OCI-LY7 (cell line): ENCODE results near the gene ZDHHC4. TPM values are rescaled to one million over a fixed set of nuclear protein-coding genes. Genes with fewer than 3 reads are reported as not detected.
"Not testable (repeated sequence)": the region's sequence is repeated elsewhere in the genome, so short reads cannot be mapped to it uniquely, and the experiment has no call there.

ENCODE experiments used
- BruUV-seq: library from RNA; stranded (reverse); fragments of 400-500 nt; replicated peaks from 2 replicates; lab custom pipeline; 2021; lab: Mats Ljungman, UMichigan
- CTCF ChIA-PET: fragments of 300-600 bp; sonication (Branson Sonifier 250); formaldehyde crosslinking; loops from one replicate; lab custom pipeline; 2022; ENCODE audit warnings: antibody characterized with exemption; ENCODE audit not compliant: unreplicated experiment; lab: Charles Lee
- POLR2A ChIA-PET: fragments of 300-600 bp; sonication (Branson Sonifier 250); formaldehyde crosslinking; loops from one replicate; lab custom pipeline; 2022; ENCODE audit warnings: antibody characterized with exemption; lab: Charles Lee
- DNase-seq: peaks from one replicate; pipeline ENCODE4 v3.0.0-alpha.2; 2015; ENCODE audit warnings: low spot score
- H2AFZ ChIP-seq: fragments of 200-600 bp; sonication (generic), shearing (Covaris generic); 2 replicates; pipeline ENCODE4 v1.6.1; 2014; ENCODE audit warnings: mild to moderate bottlenecking, antibody characterized with exemption, low read length, moderate library complexity
- H3K27ac ChIP-seq: fragments of 200-600 bp; sonication (generic); 2 replicates; pipeline ENCODE4 v1.5.1; 2014; ENCODE audit warnings: mixed run types, low read depth, mild to moderate bottlenecking, moderate library complexity, low read length, inconsistent platforms; ENCODE audit not compliant: poor library complexity, severe bottlenecking
- H3K36me3 ChIP-seq: fragments of 200-600 bp; sonication (generic); 2 replicates; pipeline ENCODE4 v1.6.1; 2014; ENCODE audit warnings: mild to moderate bottlenecking, antibody characterized with exemption, low read length, moderate library complexity, mixed read lengths; ENCODE audit not compliant: insufficient read depth
- H3K4me1 ChIP-seq: fragments of 200-600 bp; sonication (generic); 2 replicates; pipeline ENCODE4 v1.5.1; 2014; ENCODE audit warnings: mild to moderate bottlenecking, low read length; ENCODE audit not compliant: insufficient read depth, poor library complexity, severe bottlenecking
- H3K4me2 ChIP-seq: fragments of 200-600 bp; sonication (generic); 2 replicates; pipeline ENCODE4 v1.6.1; 2014; ENCODE audit warnings: mild to moderate bottlenecking, low read length
- H3K4me3 ChIP-seq: fragments of 200-600 bp; sonication (generic); 2 replicates; pipeline ENCODE4 v1.5.1; 2014; ENCODE audit warnings: mild to moderate bottlenecking, low read depth, low read length; ENCODE audit not compliant: poor library complexity, severe bottlenecking
- H3K79me2 ChIP-seq: fragments of 200-600 bp; sonication (generic); 2 replicates; pipeline ENCODE4 v1.6.1; 2016; ENCODE audit warnings: low read depth, mild to moderate bottlenecking, low read length, moderate library complexity, mixed read lengths; ENCODE audit not compliant: insufficient read depth
- H3K9me2 ChIP-seq: fragments of 200-600 bp; sonication (generic); 2 replicates; pipeline ENCODE4 v1.6.1; 2016; ENCODE audit warnings: mild to moderate bottlenecking, low read length, mixed read lengths; ENCODE audit not compliant: insufficient read depth
- H3K9me3 ChIP-seq: fragments of 200-600 bp; sonication (generic); 2 replicates; pipeline ENCODE4 v1.6.1; 2014; ENCODE audit warnings: mild to moderate bottlenecking, mixed run types, low read length, mixed read lengths
- H4K20me1 ChIP-seq: fragments of 200-600 bp; sonication (generic); 2 replicates; pipeline ENCODE4 v1.6.1; 2014; ENCODE audit warnings: mild to moderate bottlenecking, antibody characterized with exemption, low read length, moderate library complexity, mixed read lengths; ENCODE audit not compliant: insufficient read depth
- EZH2phosphoT487 ChIP-seq: fragments of 200-600 bp; sonication (generic); IDR thresholded peaks from 2 replicates; pipeline ENCODE4 v1.6.1; 2018; ENCODE audit warnings: low read depth, borderline replicate concordance, mild to moderate bottlenecking, mixed run types, antibody characterized with exemption, low read length, moderate library complexity, mixed read lengths
- intact Hi-C: fragments of 100-400 bp; cut with micrococcal nuclease; formaldehyde crosslinking; loops from one replicate; pipeline ENCODE4 v1.10.0; 2022; ENCODE audit not compliant: unreplicated experiment
- total RNA-seq, 2 experiments: library from RNA; depleted of rRNA in 1 of 2; stranded (reverse); fragments of >200 nt in 1 of 2; shearing (Covaris generic) in 1 of 2; gene quantifications; 2 replicates each; pipeline ENCODE4 v1.2.3, GENCODE V29; 2014 to 2022
- TF ChIP-seq, protein P1 (sequence below): fragments of 200-600 bp; sonication (generic); conservative IDR thresholded peaks from 2 replicates; pipeline ENCODE4 v1.5.1; 2014; ENCODE audit warnings: mild to moderate bottlenecking, antibody characterized with exemption, low read length, moderate library complexity, mixed read lengths

ZDHHC4 gene
- total RNA-seq, 2 experiments from 2014 or later = 76.4 to 92.7 TPM

DNA sequence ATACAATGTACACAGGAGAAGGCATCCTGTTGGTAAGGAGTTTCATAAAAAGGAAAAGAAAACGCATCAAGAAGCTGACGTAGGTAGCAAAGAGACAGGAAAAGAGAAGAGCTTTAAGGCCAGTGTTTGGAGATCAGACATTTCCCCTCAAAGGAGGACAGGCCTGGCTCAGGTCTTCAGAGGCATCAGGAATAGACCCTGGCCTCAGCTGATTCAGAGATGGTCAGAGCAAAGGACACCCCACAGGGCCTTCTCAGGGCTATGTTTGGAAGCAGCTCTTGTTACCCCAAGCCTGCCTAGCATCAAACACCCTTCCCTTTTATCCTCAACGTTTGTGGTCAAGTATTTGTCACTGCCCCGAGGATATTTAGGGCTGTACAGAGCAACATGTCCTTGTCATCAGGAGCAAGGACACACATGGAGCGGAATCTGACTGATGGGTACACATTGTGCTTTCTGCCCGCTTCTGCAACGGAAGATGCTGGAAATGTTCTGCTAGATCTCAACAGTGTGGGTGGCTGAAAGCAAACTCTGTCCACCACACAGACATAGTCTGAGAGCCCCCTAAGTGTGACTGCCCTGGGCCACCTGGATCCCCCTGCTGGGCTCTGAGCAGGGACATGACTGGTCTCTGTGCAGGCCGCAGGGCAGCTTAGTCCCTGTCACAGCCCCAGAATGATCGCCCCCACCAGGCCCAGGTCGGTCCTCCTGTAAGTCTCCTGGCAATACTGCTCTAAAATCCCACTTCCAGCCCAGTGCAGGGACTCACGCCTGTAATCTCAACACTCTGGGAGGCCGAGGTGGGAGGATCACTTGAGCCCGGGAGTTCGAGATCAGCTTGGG lies 1.0 kb upstream of the ZDHHC4 start:
- POLR2A ChIA-PET = interaction anchor here (0.5 to 2.0 kb wide), 8 partner anchors 14 to 240 kb away, joined by 3 to 8 read pairs (median 5); partner anchors contain the start of gene INTS15
- TSS peak; percentile 86 for BruUV-seq

DNA sequence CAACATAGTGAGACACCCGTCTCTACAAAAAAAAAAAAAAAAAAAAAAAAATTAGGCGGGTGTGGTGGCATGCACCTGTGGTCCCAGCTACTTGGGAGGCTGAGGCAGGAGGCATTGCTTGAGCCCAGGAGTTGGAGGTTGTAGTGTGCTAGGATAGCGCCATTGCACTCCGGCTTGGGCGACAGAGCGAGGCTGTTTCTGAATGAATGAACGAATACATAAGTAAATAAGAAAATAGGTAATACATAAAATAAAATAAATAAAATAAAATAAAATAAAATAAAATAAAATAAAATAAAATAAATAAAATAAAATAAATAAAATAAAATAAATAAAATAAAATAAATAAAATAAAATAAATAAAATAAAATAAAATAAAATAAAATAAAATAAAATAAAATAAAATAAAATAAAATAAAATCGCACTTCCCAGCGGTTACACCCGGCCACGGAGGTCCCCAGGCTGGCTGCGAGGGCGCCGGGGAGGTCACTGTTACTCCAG lies 336 bp upstream of the ZDHHC4 start:
- intact Hi-C loops = loop anchor here (1.0 kb wide), 1 partner anchor 13 kb away; the partner anchor contains the start of gene INTS15
- H2AFZ ChIP-seq, H3K9me3 ChIP-seq, H3K36me3 ChIP-seq, BruUV-seq, H3K9me2 ChIP-seq, CTCF ChIA-PET, H4K20me1 ChIP-seq: not testable (repeated sequence)
- Histone ChIP-seq H3K79me2 (peaks cover 25% of the 10 kb centered on the region; the same call in 1 of the 2 replicates), H3K27ac (peak overlapping the region; percentile 79), H3K4me1 (peaks cover 67% of the 10 kb centered on the region), H3K4me3 (peak overlapping the region; percentile 87), H3K4me2 (peak overlapping the region; percentile 71)
- DNase-seq = peak; percentile 36
- POLR2A ChIA-PET = interaction anchor here (0.6 to 1.9 kb wide), 3 partner anchors 12 to 27 kb away, joined by 3 to 7 read pairs (median 4); no protein-coding TSS in a partner anchor

More for the DNA sequence above, 1.0 kb upstream of the ZDHHC4 start:
- H2AFZ ChIP-seq = no peak overlapping the region
- TF ChIP-seq EZH2phosphoT487 = no peak
- TF ChIP-seq, protein P1, sequence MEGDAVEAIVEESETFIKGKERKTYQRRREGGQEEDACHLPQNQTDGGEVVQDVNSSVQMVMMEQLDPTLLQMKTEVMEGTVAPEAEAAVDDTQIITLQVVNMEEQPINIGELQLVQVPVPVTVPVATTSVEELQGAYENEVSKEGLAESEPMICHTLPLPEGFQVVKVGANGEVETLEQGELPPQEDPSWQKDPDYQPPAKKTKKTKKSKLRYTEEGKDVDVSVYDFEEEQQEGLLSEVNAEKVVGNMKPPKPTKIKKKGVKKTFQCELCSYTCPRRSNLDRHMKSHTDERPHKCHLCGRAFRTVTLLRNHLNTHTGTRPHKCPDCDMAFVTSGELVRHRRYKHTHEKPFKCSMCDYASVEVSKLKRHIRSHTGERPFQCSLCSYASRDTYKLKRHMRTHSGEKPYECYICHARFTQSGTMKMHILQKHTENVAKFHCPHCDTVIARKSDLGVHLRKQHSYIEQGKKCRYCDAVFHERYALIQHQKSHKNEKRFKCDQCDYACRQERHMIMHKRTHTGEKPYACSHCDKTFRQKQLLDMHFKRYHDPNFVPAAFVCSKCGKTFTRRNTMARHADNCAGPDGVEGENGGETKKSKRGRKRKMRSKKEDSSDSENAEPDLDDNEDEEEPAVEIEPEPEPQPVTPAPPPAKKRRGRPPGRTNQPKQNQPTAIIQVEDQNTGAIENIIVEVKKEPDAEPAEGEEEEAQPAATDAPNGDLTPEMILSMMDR = no peak
- CTCF ChIA-PET = interaction anchor here (0.7 to 1.2 kb wide), 2 partner anchors 14 to 17 kb away, joined by 3 to 4 read pairs; no protein-coding TSS in a partner anchor
- intact Hi-C loops = no loop called here
- H4K20me1 ChIP-seq = no peaks in the 10 kb centered on the region
- peaks cover 61% of the 10 kb centered on the region for H3K4me1 ChIP-seq
- H3K27ac ChIP-seq = peak overlapping the region; percentile 19
- no peaks in the 10 kb centered on the region for H3K9me2 ChIP-seq
- no peak for DNase-seq
- peaks cover 10% of the 10 kb centered on the region; the same call in 1 of the 2 replicates for H3K36me3 ChIP-seq
- H3K4me3 ChIP-seq = peak overlapping the region; percentile 87
- H3K79me2 ChIP-seq = peaks cover 25% of the 10 kb centered on the region; the same call in 1 of the 2 replicates
- 0 out of 2 replicates have a peak, but pooled peaks cover 6% of the 10 kb centered on the region for H3K9me3 ChIP-seq
- H3K4me2 ChIP-seq = peak overlapping the region; percentile 52
